GM12872 (cell line): ENCODE measurements around the gene TBRG4.

Source experiments
- TF ChIP-seq, protein P1 (sequence below): IDR thresholded peaks from 3 replicates; pipeline ENCODE4 v1.5.1; 2011; ENCODE audit warnings: low read depth, mild to moderate bottlenecking, low read length, moderate library complexity; ENCODE audit not compliant: insufficient read depth

The TBRG4 gene

DNA sequence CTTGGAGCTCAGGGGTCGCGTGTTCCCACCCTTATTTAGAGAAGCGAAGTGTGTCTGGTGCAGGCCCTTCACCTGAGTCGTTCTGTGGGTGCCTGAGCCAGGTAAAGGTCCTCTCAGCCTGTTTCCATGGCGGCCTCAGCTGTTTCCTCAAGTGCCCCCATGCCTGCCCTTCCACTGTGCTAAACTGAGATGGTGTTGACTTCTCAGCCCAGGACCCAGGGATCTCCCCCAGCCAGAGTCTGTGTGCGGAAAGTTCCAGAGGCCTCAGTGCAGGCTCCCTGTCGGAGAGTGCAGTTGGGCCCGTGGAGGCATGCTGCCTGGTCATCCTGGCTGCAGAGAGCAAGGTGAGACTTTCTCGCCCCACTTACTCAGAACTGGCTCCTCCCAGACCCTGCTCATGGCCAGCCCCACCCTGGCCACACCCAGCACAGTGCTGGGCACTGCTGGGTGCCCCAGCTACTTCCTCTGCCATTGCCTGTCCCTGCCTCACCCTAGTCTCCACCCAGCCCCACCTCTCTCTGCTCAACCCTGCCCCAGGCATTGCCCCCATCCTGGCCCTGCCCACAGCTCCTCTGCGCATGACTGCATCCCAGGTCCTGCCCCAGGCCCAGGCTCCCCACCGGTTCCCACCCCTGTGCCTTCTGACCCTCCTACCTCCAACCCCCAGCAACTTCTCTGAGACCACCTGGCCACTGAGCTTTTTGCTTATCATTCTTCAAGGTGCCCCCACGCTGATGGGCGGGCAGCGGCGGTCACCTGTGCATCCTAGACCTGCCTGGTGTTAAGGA is 43.1 kb downstream of the TBRG4 start:
- TF ChIP-seq, protein P1, sequence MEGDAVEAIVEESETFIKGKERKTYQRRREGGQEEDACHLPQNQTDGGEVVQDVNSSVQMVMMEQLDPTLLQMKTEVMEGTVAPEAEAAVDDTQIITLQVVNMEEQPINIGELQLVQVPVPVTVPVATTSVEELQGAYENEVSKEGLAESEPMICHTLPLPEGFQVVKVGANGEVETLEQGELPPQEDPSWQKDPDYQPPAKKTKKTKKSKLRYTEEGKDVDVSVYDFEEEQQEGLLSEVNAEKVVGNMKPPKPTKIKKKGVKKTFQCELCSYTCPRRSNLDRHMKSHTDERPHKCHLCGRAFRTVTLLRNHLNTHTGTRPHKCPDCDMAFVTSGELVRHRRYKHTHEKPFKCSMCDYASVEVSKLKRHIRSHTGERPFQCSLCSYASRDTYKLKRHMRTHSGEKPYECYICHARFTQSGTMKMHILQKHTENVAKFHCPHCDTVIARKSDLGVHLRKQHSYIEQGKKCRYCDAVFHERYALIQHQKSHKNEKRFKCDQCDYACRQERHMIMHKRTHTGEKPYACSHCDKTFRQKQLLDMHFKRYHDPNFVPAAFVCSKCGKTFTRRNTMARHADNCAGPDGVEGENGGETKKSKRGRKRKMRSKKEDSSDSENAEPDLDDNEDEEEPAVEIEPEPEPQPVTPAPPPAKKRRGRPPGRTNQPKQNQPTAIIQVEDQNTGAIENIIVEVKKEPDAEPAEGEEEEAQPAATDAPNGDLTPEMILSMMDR, result no peak

DNA sequence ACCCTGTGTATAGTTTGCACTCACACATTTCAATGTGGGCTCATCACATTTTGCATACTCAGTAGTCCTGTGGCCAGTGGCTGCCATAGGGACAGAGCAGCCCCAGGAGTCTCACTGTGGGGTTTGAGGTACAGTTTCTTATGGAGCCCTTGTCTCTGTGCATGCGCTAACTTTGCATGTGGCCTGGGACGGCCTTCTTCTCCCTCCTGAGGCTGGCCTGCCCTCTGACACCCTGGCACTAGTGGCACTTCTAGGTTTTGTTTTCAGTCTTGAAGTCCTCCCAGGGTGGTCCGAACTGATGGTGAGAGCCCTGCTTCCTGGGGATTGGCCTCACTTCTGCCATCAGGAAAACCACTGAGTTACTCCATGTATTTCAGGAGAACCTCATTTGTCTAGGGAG is 43.9 kb downstream of the TBRG4 start:
- TF ChIP-seq, protein P1, result no peak

DNA sequence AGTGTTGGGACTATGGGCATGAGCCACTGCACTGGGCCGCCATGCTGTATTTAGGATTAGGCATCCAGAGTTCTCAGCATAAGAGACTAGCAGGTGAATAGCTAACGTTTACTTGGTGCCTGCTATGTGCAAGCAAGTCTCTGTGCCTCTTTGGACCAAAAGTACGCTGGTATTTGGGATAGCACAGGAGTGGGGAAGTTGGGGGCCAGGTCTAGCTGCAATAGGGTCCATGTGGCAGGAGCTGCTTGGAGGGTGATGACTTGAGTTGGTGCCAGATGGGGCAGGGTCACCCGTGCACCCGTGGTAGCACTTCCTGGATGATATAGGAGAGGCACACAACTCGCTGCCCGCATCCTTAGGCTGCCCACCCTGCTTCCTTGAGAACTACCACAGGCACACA is 45.1 kb downstream of the TBRG4 start:
- TF ChIP-seq, protein P1, result no peak

DNA sequence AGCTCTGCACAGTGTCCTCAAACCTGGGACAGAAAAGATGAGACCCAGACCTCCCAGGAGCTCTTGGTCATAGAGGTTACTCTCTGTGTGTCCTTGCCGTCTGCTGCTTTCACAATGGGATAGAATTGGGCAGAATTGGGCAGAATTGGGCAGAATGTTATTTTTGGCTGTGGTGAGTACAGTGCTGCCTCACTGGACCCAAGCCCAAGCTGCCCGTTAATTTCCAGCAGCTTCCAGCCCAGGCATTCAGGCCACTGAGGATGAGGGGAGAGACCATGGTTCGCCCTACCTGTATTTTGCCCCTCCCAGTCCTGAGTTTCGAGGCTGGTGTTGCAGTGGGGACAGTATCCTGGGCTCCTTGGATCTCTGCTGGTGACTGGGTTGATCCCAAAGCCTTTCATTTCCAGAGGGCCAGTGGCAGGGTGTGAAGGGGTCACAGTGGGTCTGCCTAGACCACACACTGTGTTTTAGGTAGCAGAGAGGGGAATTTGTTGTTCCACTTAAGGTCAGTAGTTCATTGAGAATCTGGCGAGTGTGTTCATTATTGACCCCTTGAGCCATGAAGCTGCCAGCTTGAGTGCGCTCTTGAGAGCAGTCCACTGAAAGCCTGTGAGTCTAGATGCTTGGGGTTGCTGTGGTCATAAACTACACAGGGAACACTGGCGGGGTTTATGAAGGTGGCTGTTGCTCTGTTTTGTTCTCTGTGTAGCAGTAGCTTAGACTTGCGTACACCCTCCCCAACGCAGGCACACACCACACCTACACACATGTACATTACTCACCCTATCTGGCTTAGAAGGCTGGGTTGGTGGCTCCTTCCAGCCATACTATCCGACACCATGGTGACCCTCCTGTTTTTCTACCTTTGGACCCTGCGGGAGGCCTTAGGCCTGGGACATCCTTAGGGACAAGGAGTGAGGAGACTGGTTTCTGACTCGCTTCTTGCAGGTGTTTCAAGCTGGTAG is 46.2 kb downstream of the TBRG4 start:
- TF ChIP-seq, protein P1, result no peak

DNA sequence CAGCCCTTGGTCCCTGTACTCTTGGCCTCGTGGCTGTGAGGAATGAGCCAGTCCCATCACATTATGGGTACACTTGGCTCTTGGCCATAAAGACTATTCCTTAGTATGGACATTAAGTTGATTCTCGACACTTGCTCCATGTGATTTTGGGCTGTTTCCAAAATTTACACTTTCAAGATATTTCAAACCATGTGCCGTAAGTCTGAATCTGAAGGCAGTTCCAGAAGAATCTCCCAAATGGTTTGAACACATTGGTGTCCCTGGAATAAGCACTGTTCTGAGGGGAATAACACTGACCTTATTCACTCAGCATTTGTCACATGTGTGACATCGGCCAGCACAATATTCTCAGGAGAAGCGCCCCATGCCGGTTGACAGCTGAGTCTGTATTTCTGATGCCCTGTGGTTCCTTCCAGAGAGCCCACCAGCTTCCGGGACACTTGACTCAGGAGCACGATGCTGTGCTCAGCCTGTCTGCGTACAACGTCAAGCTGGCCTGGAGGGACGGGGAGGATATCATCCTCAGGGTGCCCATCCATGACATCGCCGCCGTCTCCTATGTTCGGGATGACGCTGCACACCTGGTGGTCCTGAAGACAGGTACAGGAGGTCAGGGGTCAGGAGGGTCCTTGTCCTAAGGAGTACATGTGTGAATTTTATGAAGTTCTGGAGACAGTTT is 47.3 kb downstream of the TBRG4 start:
- TF ChIP-seq, protein P1, result no peak

DNA sequence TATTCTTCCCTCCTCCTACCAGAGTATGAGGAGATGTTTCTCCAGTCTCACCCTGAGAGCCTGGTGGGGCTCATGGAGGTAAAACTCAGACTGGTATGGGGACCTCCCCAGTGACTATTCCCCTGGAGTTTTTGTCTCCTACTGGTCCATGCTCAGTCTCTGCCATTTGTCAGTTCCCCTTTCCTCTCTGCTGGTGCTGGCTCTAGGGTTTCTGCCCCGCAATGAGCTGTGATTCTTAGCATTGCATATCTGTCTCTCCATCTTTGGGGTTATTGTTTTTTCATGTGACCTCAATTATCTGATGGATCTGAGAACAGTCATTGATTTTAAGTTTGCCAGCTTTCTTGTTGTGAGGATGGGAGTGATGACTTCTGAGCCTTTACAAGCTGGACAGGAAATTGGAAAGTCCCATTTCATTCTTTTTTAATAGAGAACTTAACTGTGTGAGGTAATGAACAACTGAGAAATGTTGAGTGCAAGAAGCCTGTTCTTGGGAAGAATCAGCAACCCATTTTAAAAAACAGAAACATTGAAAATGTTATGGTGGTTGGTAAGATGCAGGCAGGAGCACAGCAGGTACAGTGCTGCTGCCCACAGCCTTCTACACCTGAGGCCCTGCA is 49.6 kb downstream of the TBRG4 start:
- TF ChIP-seq, protein P1, result no peak

DNA sequence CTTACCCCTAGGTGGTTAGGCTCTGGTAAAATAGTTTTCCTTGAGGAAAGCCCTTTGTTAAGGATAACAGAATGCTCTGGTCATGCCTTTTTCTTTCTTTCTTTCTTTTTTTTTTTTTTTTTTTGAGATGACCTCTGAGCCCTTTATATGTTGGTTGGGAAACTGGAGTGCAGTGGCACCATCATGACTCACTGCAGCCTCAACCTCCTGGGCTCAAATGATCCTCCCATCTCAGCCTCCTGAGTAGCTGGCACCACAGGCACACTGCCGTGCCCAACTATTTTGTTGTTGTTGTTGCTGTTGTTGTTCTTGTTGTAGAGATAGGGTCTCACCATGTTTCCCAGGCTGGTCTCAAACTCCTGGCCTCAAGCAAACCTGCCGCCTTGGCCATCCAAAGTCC is 50.1 kb downstream of the TBRG4 start:
- TF ChIP-seq, protein P1, result no peak
